ENCODE measurements around the gene R3HDML.

DNA sequence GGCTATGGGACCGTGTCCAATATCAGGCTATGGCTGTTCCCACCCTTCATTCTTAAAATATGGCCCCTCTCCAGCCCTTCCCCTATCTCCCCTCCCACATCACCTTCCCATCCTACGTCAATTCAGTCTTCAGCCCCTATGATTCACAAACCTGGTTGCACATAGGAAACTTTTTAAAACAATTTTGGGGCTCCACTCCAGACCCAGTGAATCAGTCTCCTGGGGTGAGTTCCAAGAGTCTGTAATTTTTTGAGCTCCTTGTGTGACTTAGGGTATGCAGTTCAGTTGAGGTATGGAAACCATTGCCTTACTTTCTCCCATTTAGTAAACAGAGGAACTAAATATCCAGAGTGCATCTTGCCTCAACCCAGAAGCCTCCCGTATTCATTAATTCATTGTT is 24.2 kb downstream of the R3HDML start:
- TF ChIP-seq, protein P1, sequence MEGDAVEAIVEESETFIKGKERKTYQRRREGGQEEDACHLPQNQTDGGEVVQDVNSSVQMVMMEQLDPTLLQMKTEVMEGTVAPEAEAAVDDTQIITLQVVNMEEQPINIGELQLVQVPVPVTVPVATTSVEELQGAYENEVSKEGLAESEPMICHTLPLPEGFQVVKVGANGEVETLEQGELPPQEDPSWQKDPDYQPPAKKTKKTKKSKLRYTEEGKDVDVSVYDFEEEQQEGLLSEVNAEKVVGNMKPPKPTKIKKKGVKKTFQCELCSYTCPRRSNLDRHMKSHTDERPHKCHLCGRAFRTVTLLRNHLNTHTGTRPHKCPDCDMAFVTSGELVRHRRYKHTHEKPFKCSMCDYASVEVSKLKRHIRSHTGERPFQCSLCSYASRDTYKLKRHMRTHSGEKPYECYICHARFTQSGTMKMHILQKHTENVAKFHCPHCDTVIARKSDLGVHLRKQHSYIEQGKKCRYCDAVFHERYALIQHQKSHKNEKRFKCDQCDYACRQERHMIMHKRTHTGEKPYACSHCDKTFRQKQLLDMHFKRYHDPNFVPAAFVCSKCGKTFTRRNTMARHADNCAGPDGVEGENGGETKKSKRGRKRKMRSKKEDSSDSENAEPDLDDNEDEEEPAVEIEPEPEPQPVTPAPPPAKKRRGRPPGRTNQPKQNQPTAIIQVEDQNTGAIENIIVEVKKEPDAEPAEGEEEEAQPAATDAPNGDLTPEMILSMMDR (IDR thresholded peaks at IDR 0.05), result no peak
- no peak for TF ChIP-seq POLR2A (IDR thresholded peaks at IDR 0.05; ENCODE audit: low read depth)
- TF ChIP-seq POLR2AphosphoS5 (IDR thresholded peaks at IDR 0.05), result no peak
- no peak for TF ChIP-seq EP300 (IDR thresholded peaks at IDR 0.05)
